Gastrocnemius medialis (tissue), 4 donors: ENCODE results near the gene RIN3.

Source experiments
- CTCF ChIP-seq, 5 experiments: fragments of 450-650 bp in 3 of 5; fragments of 200-600 bp in 2 of 5; sonication (generic) in 2 of 5; IDR thresholded peaks in 4 of 5; conservative IDR thresholded peaks in 1 of 5; 1 replicate in 4 of 5; 2 replicates in 1 of 5; pipeline ENCODE4 v1.5.1; 2016 to 2019; ENCODE audit warnings: antibody characterized with exemption in 5 of 5, mild to moderate bottlenecking in 3 of 5, moderate library complexity in 3 of 5
- POLR2A ChIP-seq, 2 donors: fragments of 450-650 bp; IDR thresholded peaks; one replicate each; pipeline ENCODE4 v1.6.1; 2017; ENCODE audit warnings: antibody characterized with exemption in 2 of 2, mild to moderate bottlenecking in 2 of 2, moderate library complexity in 2 of 2

GRCh38 chr14:92613681-92614260 is 100.2 kb downstream of the RIN3 start:
- TF ChIP-seq CTCF (IDR thresholded peaks at IDR 0.05 in 4 of 5, conservative IDR thresholded peaks at IDR 0.05 in 1 of 5) (no peak), POLR2A (IDR thresholded peaks at IDR 0.05) (no peak)
